Ovary (tissue), 3 donors: Measurements from ENCODE around the gene POLR2E.

Experiments
- CTCF ChIP-seq, 3 donors: fragments of 450-650 bp in 2 of 3; fragments of 200-600 bp in 1 of 3; IDR thresholded peaks; one replicate each; pipeline versions ENCODE4 v1.5.1 to v1.8.0; 2016 to 2022; ENCODE audit warnings: antibody characterized with exemption in 3 of 3, mild to moderate bottlenecking in 1 of 3
- POLR2A ChIP-seq: fragments of 450-650 bp; IDR thresholded peaks from one replicate; pipeline ENCODE4 v1.6.1; 2017; ENCODE audit warnings: antibody characterized with exemption, mild to moderate bottlenecking, moderate library complexity
- donor health status: DM: no; HTN: no; CAD: no.

- TF ChIP-seq CTCF (IDR thresholded peaks at IDR 0.05) = no peak
- no peak for TF ChIP-seq POLR2A
Observed at GRCh38 chr19:1139126-1139525, 44.0 kb upstream of the POLR2E start.
